DOHH2 (cell line): ENCODE data around the gene NRXN3.

ENCODE experiments used
- H3F3A ChIP-seq: fragments of 200-600 bp; sonication (generic), shearing (Covaris generic); 2 replicates; pipeline ENCODE4 v1.6.0; 2016; ENCODE audit warnings: antibody characterized with exemption, mild to moderate bottlenecking; ENCODE audit not compliant: control insufficient read depth, insufficient read depth
- H3K27ac ChIP-seq: fragments of 200-600 bp; sonication (generic); 2 replicates; pipeline ENCODE4 v1.5.1; 2014; ENCODE audit warnings: low read depth, mild to moderate bottlenecking, low read length, moderate library complexity
- H3K27me3 ChIP-seq: fragments of 200-600 bp; sonication (generic); 2 replicates; pipeline ENCODE4 v1.6.1; 2014; ENCODE audit warnings: mild to moderate bottlenecking, low read length, mixed read lengths; ENCODE audit not compliant: control insufficient read depth
- H3K36me3 ChIP-seq: fragments of 200-600 bp; sonication (generic); 2 replicates; pipeline ENCODE4 v1.6.1; 2014; ENCODE audit warnings: mild to moderate bottlenecking, low read length, moderate library complexity, mixed read lengths; ENCODE audit not compliant: control insufficient read depth
- H3K4me1 ChIP-seq: fragments of 200-600 bp; sonication (generic); 2 replicates; pipeline ENCODE4 v1.6.1; 2014; ENCODE audit warnings: mild to moderate bottlenecking, low read length, mixed read lengths; ENCODE audit not compliant: control insufficient read depth
- H3K4me2 ChIP-seq: fragments of 200-600 bp; sonication (generic); 2 replicates; pipeline ENCODE4 v1.6.0; 2014; ENCODE audit warnings: mild to moderate bottlenecking, low read length, moderate library complexity
- H3K4me3 ChIP-seq: fragments of 200-600 bp; sonication (generic); 2 replicates; pipeline ENCODE4 v1.5.1; 2014; ENCODE audit warnings: mild to moderate bottlenecking, low read length, mixed read lengths
- H3K79me2 ChIP-seq: fragments of 200-600 bp; sonication (generic); 2 replicates; pipeline ENCODE4 v1.6.1; 2014; ENCODE audit warnings: mild to moderate bottlenecking, low read length, mixed read lengths; ENCODE audit not compliant: control insufficient read depth
- H3K9me2 ChIP-seq: fragments of 200-600 bp; sonication (generic); replicated peaks from 2 replicates; pipeline ENCODE4 v1.6.1; 2014; ENCODE audit warnings: mild to moderate bottlenecking, low read length, mixed read lengths; ENCODE audit not compliant: control insufficient read depth
- H3K9me3 ChIP-seq: fragments of 200-600 bp; sonication (generic); 2 replicates; pipeline ENCODE4 v1.6.1; 2014; ENCODE audit warnings: antibody characterized with exemption, low read length, mixed read lengths; ENCODE audit not compliant: control insufficient read depth, insufficient read depth
- H4K20me1 ChIP-seq: fragments of 200-600 bp; sonication (generic); 2 replicates; pipeline ENCODE4 v1.6.0; 2014; ENCODE audit warnings: low read depth, mild to moderate bottlenecking, antibody characterized with exemption, low read length, moderate library complexity; ENCODE audit not compliant: control insufficient read depth, insufficient read depth
- CTCF ChIP-seq: fragments of 200-600 bp; sonication (generic); IDR thresholded peaks from one replicate; pipeline ENCODE4 v1.5.1; 2014; ENCODE audit warnings: antibody characterized with exemption, mild to moderate bottlenecking, low read depth, low read length; ENCODE audit not compliant: poor library complexity, severe bottlenecking
- EZH2phosphoT487 ChIP-seq: fragments of 200-600 bp; sonication (generic); IDR thresholded peaks from 2 replicates; pipeline ENCODE4 v1.6.1; 2017; ENCODE audit warnings: borderline replicate concordance, mild to moderate bottlenecking, antibody characterized with exemption, low read length, moderate library complexity, mixed read lengths

NRXN3 gene

GRCh38 chr14:78141590-78141989, 28.6 kb upstream of the NRXN3 start:
- H3K4me2 ChIP-seq, result no peak overlapping the region
- no peaks in the 10 kb centered on the region for H3F3A ChIP-seq
- TF ChIP-seq EZH2phosphoT487 (no peak), CTCF (no peak)
- H3K79me2 ChIP-seq, result no peaks in the 10 kb centered on the region
- H3K9me2 ChIP-seq, result no peaks in the 10 kb centered on the region
- no peaks in the 10 kb centered on the region for H3K9me3 ChIP-seq
- no peaks in the 10 kb centered on the region for H3K4me1 ChIP-seq
- H3K27ac ChIP-seq, result no peak overlapping the region
- H4K20me1 ChIP-seq, result no peaks in the 10 kb centered on the region
- H3K27me3 ChIP-seq, result no peaks in the 10 kb centered on the region
- H3K4me3 ChIP-seq, result no peak overlapping the region
- H3K36me3 ChIP-seq, result no peaks in the 10 kb centered on the region

- TF ChIP-seq CTCF (no peak), EZH2phosphoT487 (no peak)
- no peaks in the 10 kb centered on the region for H3K79me2 ChIP-seq
- no peak overlapping the region for H3K4me2 ChIP-seq
- no peaks in the 10 kb centered on the region for H4K20me1 ChIP-seq
- H3K27ac ChIP-seq, result no peak overlapping the region
- no peak overlapping the region for H3K4me3 ChIP-seq
- no peaks in the 10 kb centered on the region for H3K9me3 ChIP-seq
- H3K4me1 ChIP-seq, result no peaks in the 10 kb centered on the region
- H3K27me3 ChIP-seq, result no peaks in the 10 kb centered on the region
- H3K9me2 ChIP-seq, result no peaks in the 10 kb centered on the region
- no peaks in the 10 kb centered on the region for H3K36me3 ChIP-seq
- no peaks in the 10 kb centered on the region for H3F3A ChIP-seq
These were observed 27.2 kb upstream of the NRXN3 start for GRCh38 chr14:78142998-78143397.

GRCh38 chr14:78143489-78144145, 26.6 kb upstream of the NRXN3 start:
- H3K79me2 ChIP-seq, result no peaks in the 10 kb centered on the region
- H3K4me2 ChIP-seq, result no peak overlapping the region
- H3K9me2 ChIP-seq, result no peaks in the 10 kb centered on the region
- H3K4me1 ChIP-seq, result no peaks in the 10 kb centered on the region
- no peak overlapping the region for H3K4me3 ChIP-seq
- H3K9me3 ChIP-seq, result no peaks in the 10 kb centered on the region
- no peaks in the 10 kb centered on the region for H3K27me3 ChIP-seq
- no peaks in the 10 kb centered on the region for H3K36me3 ChIP-seq
- TF ChIP-seq EZH2phosphoT487 (no peak), CTCF (no peak)
- no peaks in the 10 kb centered on the region for H3F3A ChIP-seq
- H3K27ac ChIP-seq, result no peak overlapping the region
- H4K20me1 ChIP-seq, result no peaks in the 10 kb centered on the region
